K562 (cell line): ENCODE measurements around the gene MAP3K20. TPM values are rescaled to one million over a fixed set of nuclear protein-coding genes. Genes with fewer than 3 reads are reported as not detected.

ENCODE experiments used
- CREM ChIP-seq: IDR thresholded peaks from 2 replicates; pipeline ENCODE4 v1.6.1; 2014; ENCODE audit warnings: antibody characterized with exemption, low read depth
- ESRRA ChIP-seq: fragments of 450-650 bp; IDR thresholded peaks from 2 replicates; pipeline ENCODE4 v1.6.1; 2014; ENCODE audit warnings: low read depth, mild to moderate bottlenecking, moderate library complexity, borderline replicate concordance
- FOXA3 ChIP-seq, 2 experiments: fragments of 450-650 bp in 1 of 2; sonication (generic) in 1 of 2; formaldehyde crosslinking; IDR thresholded peaks in 1 of 2; conservative IDR thresholded peaks in 1 of 2; 2 replicates each; pipeline versions ENCODE4 v1.4.0 to v1.8.0; 2020 to 2022; ENCODE audit warnings: mild to moderate bottlenecking in 2 of 2, missing genetic modification reagents in 1 of 2
- FOXP1 ChIP-seq: sonication (generic); formaldehyde crosslinking; IDR thresholded peaks from 2 replicates; pipeline ENCODE4 v1.8.0; 2022; ENCODE audit warnings: mild to moderate bottlenecking, missing genetic modification reagents
- KLF6 ChIP-seq: fragments of 250-450 bp; sonication (Bioruptor Pico); IDR thresholded peaks from 2 replicates; pipeline ENCODE4 v1.4.0; 2020; ENCODE audit warnings: mild to moderate bottlenecking, moderate library complexity, borderline replicate concordance
- MCM7 ChIP-seq, 2 experiments: fragments of 450-650 bp; IDR thresholded peaks; 2 replicates each; pipeline ENCODE4 v1.6.1; 2016 to 2018
- ZC3H4 ChIP-seq: sonication (generic); formaldehyde crosslinking; IDR thresholded peaks from 2 replicates; pipeline ENCODE4 v1.9.0; 2021; ENCODE audit warnings: missing genetic modification reagents, borderline replicate concordance
- ZNF143 ChIP-seq: sonication (generic); formaldehyde crosslinking; IDR thresholded peaks from 2 replicates; pipeline ENCODE4 v1.9.0; 2022; ENCODE audit warnings: mild to moderate bottlenecking, missing genetic modification reagents
- ZNF785 ChIP-seq: fragments of 250-450 bp; sonication (Bioruptor Pico); IDR thresholded peaks from 2 replicates; pipeline ENCODE4 v1.4.0; 2020; ENCODE audit warnings: mild to moderate bottlenecking
- polyA plus RNA-seq, 8 experiments: library from polyadenylated mRNA; depleted of rRNA in 4 of 8; stranded (reverse) in 5 of 8; unstranded in 3 of 8; fragments of >200 nt; fragmentation: Nextera tagmentation in 2 of 8; fragmentation: Illumina TruSeq in 1 of 8; extraction: Ambion mirVana in 2 of 8; extraction: Trizol in 1 of 8; gene quantifications; 2 replicates each; pipeline versions ENCODE4 v1.2.1 to v1.2.3, GENCODE V29; 2011 to 2014; ENCODE audit warnings: inconsistent platforms in 1 of 8, missing spikeins in 1 of 8
- total RNA-seq, 7 experiments: library from RNA; depleted of rRNA in 6 of 7; stranded (reverse); fragments of >200 nt in 6 of 7; fragmentation: Illumina TruSeq in 2 of 7; extraction: Trizol in 2 of 7; gene quantifications; 2 replicates each; pipeline versions ENCODE4 v1.2.1 to v1.2.3, GENCODE V29; 2011 to 2021; ENCODE audit warnings: low replicate concordance in 1 of 7
- TF ChIP-seq, protein P1 (sequence below): fragments of 250-450 bp; sonication (Bioruptor Pico); IDR thresholded peaks from 2 replicates; pipeline ENCODE4 v1.4.0; 2020; ENCODE audit warnings: mild to moderate bottlenecking, moderate library complexity, borderline replicate concordance
- TF ChIP-seq, protein P2 (sequence below): sonication (generic); formaldehyde crosslinking; IDR thresholded peaks from 2 replicates; pipeline ENCODE4 v1.8.0; 2022; ENCODE audit warnings: mild to moderate bottlenecking, missing genetic modification reagents
- TF ChIP-seq, protein P3 (sequence below): fragments of 450-650 bp; formaldehyde crosslinking; IDR thresholded peaks from 2 replicates; pipeline ENCODE4 v1.4.0; 2020; ENCODE audit warnings: mild to moderate bottlenecking, moderate library complexity
- TF ChIP-seq, protein P4 (sequence below): sonication (generic); formaldehyde crosslinking; IDR thresholded peaks from 2 replicates; pipeline ENCODE4 v1.8.1; 2023; ENCODE audit warnings: mild to moderate bottlenecking, missing genetic modification reagents
- TF ChIP-seq, protein P5 (sequence below): IDR thresholded peaks from 2 replicates; pipeline ENCODE4 v1.6.1; 2014; ENCODE audit warnings: antibody characterized with exemption

The MAP3K20 gene
- total and polyA plus RNA-seq, 9 of the 15 experiments (the other 6 are each of a cell fraction or from before 2014, with no cell fraction given) = 9.8 to 34.2 (median 27.3) TPM

DNA sequence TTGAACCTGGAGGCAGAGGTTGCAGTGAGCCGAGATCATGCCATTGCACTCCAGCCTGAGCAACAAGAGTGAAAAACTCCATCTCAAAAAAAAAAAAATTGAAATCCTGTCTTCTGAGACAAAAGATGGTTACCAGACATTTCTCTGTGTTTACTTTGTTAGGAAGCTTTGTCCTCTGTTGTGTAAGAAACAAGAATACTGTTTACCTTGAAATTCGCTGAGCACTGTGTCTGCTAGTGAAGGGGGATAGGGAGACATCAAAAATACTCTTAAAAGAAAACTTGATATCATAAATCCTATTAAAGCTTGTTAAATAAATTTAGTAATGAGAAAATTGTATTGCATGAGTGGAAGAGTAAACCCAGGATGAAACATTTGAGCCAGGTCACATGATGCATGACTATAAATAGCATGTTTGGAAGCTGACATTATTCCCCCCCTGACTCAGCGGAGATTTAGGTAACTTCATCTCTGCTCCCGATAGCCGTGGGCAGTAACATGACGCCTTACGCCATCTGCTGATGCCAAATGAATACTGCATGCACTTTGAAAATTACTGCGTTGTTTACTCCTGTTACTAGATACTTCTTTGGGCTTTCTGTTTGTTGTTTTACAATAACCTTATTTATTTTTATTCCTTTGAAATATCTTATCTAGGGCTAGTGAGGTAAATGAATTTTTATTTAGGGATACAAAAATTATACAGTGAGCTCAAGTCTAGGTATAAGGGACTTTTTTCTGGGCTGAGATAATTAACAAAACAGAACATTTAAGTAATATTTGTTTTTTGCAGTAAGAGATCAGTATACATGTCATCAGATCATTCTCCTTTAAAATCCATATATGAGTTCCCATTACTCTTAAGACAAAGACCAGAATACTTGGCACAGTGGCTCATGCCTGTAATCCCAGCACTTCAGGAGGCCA lies 134.9 kb downstream of the MAP3K20 start (continued):
- TF ChIP-seq, protein P1, sequence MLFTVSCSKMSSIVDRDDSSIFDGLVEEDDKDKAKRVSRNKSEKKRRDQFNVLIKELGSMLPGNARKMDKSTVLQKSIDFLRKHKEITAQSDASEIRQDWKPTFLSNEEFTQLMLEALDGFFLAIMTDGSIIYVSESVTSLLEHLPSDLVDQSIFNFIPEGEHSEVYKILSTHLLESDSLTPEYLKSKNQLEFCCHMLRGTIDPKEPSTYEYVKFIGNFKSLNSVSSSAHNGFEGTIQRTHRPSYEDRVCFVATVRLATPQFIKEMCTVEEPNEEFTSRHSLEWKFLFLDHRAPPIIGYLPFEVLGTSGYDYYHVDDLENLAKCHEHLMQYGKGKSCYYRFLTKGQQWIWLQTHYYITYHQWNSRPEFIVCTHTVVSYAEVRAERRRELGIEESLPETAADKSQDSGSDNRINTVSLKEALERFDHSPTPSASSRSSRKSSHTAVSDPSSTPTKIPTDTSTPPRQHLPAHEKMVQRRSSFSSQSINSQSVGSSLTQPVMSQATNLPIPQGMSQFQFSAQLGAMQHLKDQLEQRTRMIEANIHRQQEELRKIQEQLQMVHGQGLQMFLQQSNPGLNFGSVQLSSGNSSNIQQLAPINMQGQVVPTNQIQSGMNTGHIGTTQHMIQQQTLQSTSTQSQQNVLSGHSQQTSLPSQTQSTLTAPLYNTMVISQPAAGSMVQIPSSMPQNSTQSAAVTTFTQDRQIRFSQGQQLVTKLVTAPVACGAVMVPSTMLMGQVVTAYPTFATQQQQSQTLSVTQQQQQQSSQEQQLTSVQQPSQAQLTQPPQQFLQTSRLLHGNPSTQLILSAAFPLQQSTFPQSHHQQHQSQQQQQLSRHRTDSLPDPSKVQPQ = no peak
- TF ChIP-seq, protein P2, sequence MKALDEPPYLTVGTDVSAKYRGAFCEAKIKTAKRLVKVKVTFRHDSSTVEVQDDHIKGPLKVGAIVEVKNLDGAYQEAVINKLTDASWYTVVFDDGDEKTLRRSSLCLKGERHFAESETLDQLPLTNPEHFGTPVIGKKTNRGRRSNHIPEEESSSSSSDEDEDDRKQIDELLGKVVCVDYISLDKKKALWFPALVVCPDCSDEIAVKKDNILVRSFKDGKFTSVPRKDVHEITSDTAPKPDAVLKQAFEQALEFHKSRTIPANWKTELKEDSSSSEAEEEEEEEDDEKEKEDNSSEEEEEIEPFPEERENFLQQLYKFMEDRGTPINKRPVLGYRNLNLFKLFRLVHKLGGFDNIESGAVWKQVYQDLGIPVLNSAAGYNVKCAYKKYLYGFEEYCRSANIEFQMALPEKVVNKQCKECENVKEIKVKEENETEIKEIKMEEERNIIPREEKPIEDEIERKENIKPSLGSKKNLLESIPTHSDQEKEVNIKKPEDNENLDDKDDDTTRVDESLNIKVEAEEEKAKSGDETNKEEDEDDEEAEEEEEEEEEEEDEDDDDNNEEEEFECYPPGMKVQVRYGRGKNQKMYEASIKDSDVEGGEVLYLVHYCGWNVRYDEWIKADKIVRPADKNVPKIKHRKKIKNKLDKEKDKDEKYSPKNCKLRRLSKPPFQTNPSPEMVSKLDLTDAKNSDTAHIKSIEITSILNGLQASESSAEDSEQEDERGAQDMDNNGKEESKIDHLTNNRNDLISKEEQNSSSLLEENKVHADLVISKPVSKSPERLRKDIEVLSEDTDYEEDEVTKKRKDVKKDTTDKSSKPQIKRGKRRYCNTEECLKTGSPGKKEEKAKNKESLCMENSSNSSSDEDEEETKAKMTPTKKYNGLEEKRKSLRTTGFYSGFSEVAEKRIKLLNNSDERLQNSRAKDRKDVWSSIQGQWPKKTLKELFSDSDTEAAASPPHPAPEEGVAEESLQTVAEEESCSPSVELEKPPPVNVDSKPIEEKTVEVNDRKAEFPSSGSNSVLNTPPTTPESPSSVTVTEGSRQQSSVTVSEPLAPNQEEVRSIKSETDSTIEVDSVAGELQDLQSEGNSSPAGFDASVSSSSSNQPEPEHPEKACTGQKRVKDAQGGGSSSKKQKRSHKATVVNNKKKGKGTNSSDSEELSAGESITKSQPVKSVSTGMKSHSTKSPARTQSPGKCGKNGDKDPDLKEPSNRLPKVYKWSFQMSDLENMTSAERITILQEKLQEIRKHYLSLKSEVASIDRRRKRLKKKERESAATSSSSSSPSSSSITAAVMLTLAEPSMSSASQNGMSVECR = no peak
- TF ChIP-seq ZC3H4 (no peak), ZNF143 (no peak), KLF6 (CRISPR knock-in tag) (no peak), ZNF785 (no peak), FOXA3 (CRISPR knock-in tag; conservative IDR thresholded peaks at IDR 0.05 in 1 of 2, IDR thresholded peaks at IDR 0.05 in 1 of 2) (no peak; a peak in 1 of 4 replicates), ESRRA (no peak), MCM7 (IDR thresholded peaks at IDR 0.05) (no peak), CREM (peak; percentile 62), FOXP1 (CRISPR knock-in tag) (no peak)
- TF ChIP-seq, protein P3, sequence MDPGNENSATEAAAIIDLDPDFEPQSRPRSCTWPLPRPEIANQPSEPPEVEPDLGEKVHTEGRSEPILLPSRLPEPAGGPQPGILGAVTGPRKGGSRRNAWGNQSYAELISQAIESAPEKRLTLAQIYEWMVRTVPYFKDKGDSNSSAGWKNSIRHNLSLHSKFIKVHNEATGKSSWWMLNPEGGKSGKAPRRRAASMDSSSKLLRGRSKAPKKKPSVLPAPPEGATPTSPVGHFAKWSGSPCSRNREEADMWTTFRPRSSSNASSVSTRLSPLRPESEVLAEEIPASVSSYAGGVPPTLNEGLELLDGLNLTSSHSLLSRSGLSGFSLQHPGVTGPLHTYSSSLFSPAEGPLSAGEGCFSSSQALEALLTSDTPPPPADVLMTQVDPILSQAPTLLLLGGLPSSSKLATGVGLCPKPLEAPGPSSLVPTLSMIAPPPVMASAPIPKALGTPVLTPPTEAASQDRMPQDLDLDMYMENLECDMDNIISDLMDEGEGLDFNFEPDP = no peak
- TF ChIP-seq, protein P4, sequence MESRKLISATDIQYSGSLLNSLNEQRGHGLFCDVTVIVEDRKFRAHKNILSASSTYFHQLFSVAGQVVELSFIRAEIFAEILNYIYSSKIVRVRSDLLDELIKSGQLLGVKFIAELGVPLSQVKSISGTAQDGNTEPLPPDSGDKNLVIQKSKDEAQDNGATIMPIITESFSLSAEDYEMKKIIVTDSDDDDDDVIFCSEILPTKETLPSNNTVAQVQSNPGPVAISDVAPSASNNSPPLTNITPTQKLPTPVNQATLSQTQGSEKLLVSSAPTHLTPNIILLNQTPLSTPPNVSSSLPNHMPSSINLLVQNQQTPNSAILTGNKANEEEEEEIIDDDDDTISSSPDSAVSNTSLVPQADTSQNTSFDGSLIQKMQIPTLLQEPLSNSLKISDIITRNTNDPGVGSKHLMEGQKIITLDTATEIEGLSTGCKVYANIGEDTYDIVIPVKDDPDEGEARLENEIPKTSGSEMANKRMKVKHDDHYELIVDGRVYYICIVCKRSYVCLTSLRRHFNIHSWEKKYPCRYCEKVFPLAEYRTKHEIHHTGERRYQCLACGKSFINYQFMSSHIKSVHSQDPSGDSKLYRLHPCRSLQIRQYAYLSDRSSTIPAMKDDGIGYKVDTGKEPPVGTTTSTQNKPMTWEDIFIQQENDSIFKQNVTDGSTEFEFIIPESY (CRISPR knock-in tag) = no peak
- TF ChIP-seq, protein P5, sequence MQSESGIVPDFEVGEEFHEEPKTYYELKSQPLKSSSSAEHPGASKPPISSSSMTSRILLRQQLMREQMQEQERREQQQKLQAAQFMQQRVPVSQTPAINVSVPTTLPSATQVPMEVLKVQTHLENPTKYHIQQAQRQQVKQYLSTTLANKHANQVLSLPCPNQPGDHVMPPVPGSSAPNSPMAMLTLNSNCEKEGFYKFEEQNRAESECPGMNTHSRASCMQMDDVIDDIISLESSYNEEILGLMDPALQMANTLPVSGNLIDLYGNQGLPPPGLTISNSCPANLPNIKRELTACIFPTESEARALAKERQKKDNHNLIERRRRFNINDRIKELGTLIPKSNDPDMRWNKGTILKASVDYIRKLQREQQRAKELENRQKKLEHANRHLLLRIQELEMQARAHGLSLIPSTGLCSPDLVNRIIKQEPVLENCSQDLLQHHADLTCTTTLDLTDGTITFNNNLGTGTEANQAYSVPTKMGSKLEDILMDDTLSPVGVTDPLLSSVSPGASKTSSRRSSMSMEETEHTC = peak; percentile 67; the same call in 1 of the 2 replicates
